ENCODE measurements around the gene PLA2G4A. TPM values are rescaled to one million over a fixed set of nuclear protein-coding genes. Genes with fewer than 3 reads are reported as not detected.

Gene PLA2G4A
- total RNA-seq, 2 experiments from 2014 or later: not detected

GRCh38 chr1:186923486-186923885 is 94.7 kb downstream of the PLA2G4A start:
- Histone ChIP-seq H3K4me1 (ENCODE audit: insufficient read depth, low read length) (no peaks in the 10 kb centered on the region), H3K27ac (ENCODE audit: low read depth in 1 of 2, low read length in 2 of 2) (no peak overlapping the region), H3K27me3 (ENCODE audit: control insufficient read depth in 1 of 2, insufficient read depth in 2 of 2, low read length in 2 of 2) (no peaks in the 10 kb centered on the region), H3K36me3 (ENCODE audit: insufficient read depth, low read length) (no peaks in the 10 kb centered on the region), H3K4me3 (ENCODE audit: low read length) (no peak overlapping the region), H3K9me3 (ENCODE audit: control insufficient read depth in 1 of 2, insufficient read depth in 1 of 2, low read length in 2 of 2) (peaks cover 0 to 5% of the 10 kb centered on the region in 2 experiments)
- Mint-ChIP-seq H3K9me3 (peaks cover 5% of the 10 kb centered on the region), H3K4me1 (ENCODE audit: low read depth) (no peaks in the 10 kb centered on the region), H3K27ac (no peak overlapping the region), H3K36me3 (ENCODE audit: low read depth) (no peaks in the 10 kb centered on the region), H3K27me3 (no peaks in the 10 kb centered on the region), H3K4me3 (no peak overlapping the region)
- ATAC-seq (ENCODE audit: poor library complexity): no peak
- no peak for DNase-seq
- intact Hi-C loops (cut with DNase I, micrococcal nuclease): no loop called here
- TF ChIP-seq CTCF (IDR thresholded peaks at IDR 0.05): no peak
- ChIA-PET POLR2A (no interaction called here), CTCF (no interaction called here)

DNA sequence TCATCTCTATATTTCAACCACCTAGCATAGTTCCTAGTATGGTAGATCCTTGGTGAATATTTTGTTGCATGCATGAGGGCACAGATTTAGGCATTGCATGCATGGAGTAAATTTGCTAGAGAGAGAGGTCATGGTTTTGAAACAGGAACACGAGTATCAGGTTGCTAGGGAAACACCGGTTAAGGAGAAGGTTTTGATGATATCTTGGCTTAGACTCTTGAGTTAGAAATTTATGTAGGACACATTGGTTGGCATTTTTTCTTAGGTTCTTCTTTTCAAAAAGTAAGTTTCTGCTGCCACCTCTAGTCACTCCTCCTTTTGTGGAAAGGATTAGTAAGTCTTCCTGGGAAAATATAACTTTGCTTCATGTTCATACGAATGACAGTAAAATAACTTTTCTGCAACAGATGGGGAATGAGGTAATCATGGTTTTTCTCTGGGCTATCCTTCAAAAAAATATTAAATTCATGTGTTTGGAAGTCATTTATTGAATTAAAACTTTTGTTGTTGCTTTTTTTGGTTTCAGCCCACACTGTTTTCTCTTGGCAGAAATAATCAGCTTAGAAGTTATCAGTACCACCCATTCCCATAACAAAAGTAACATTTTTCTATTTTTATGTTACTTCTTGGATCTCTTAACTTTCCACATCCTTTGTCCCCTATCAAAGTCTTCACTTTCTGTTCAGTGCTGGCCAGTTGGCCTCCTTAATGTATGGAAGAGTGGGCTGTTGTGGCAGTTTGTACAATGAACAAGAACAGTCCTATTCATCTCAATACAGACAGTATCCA is 97.3 kb downstream of the PLA2G4A start:
- intact Hi-C loops (cut with DNase I, micrococcal nuclease): no loop called here
- no peak for TF ChIP-seq CTCF (IDR thresholded peaks at IDR 0.05)
- ChIA-PET CTCF (no interaction called here), POLR2A (no interaction called here)
- ATAC-seq (ENCODE audit: poor library complexity) (no peak), DNase-seq (no peak)
- H3K9me3 Mint-ChIP-seq: peaks cover 5% of the 10 kb centered on the region
- H3K36me3 Mint-ChIP-seq (ENCODE audit: low read depth): no peaks in the 10 kb centered on the region
- no peaks in the 10 kb centered on the region for H3K27me3 Mint-ChIP-seq
- H3K27me3 ChIP-seq (ENCODE audit: control insufficient read depth in 1 of 2, insufficient read depth in 2 of 2, low read length in 2 of 2): no peaks in the 10 kb centered on the region
- H3K27ac Mint-ChIP-seq: no peak overlapping the region
- no peak overlapping the region for H3K27ac ChIP-seq (ENCODE audit: low read depth in 1 of 2, low read length in 2 of 2)
- H3K9me3 ChIP-seq (ENCODE audit: control insufficient read depth in 1 of 2, insufficient read depth in 1 of 2, low read length in 2 of 2): peaks cover 0 to 5% of the 10 kb centered on the region in 2 experiments
- H3K4me3 ChIP-seq (ENCODE audit: low read length): no peak overlapping the region
- no peaks in the 10 kb centered on the region for H3K4me1 Mint-ChIP-seq (ENCODE audit: low read depth)
- H3K4me3 Mint-ChIP-seq: no peak overlapping the region
- H3K4me1 ChIP-seq (ENCODE audit: insufficient read depth, low read length): no peaks in the 10 kb centered on the region
- H3K36me3 ChIP-seq (ENCODE audit: insufficient read depth, low read length): no peaks in the 10 kb centered on the region

- H3K4me1 ChIP-seq (ENCODE audit: insufficient read depth, low read length): no peaks in the 10 kb centered on the region
- ChIA-PET POLR2A (no interaction called here), CTCF (no interaction called here)
- H3K27me3 ChIP-seq (ENCODE audit: control insufficient read depth in 1 of 2, insufficient read depth in 2 of 2, low read length in 2 of 2): no peaks in the 10 kb centered on the region
- intact Hi-C loops (cut with DNase I, micrococcal nuclease): no loop called here
- DNase-seq (no peak), ATAC-seq (ENCODE audit: poor library complexity) (no peak)
- no peaks in the 10 kb centered on the region for H3K36me3 Mint-ChIP-seq (ENCODE audit: low read depth)
- H3K9me3 Mint-ChIP-seq: peaks cover 5% of the 10 kb centered on the region
- TF ChIP-seq CTCF (IDR thresholded peaks at IDR 0.05): no peak
- no peaks in the 10 kb centered on the region for H3K27me3 Mint-ChIP-seq
- no peak overlapping the region for H3K27ac ChIP-seq (ENCODE audit: low read depth in 1 of 2, low read length in 2 of 2)
- no peaks in the 10 kb centered on the region for H3K36me3 ChIP-seq (ENCODE audit: insufficient read depth, low read length)
- H3K4me1 Mint-ChIP-seq (ENCODE audit: low read depth): no peaks in the 10 kb centered on the region
- H3K4me3 ChIP-seq (ENCODE audit: low read length): no peak overlapping the region
- no peak overlapping the region for H3K27ac Mint-ChIP-seq
- no peaks in the 10 kb centered on the region for H3K9me3 ChIP-seq (ENCODE audit: control insufficient read depth in 1 of 2, insufficient read depth in 1 of 2, low read length in 2 of 2)
- H3K4me3 Mint-ChIP-seq: no peak overlapping the region
These were observed 99.1 kb downstream of the PLA2G4A start for GRCh38 chr1:186927884-186928283.

Data from CD4-positive, alpha-beta T cell (primary cell).